D721Med (cell line): ENCODE data around the gene SLC6A6.
A peak's percentile ranks its signal among the peaks of the same experiment; 100 is the strongest.

Experiments
- DNase-seq: peaks from one replicate; pipeline ENCODE4 v3.0.0; 2011; ENCODE audit warnings: low spot score; ENCODE audit not compliant: insufficient read length
- FAIRE-seq: peaks from 2 replicates; lab custom pipeline; 2011; peaks lifted over from hg19 to GRCh38; lab: Jason Lieb, UNC
- CTCF ChIP-seq: IDR thresholded peaks from 2 replicates; pipeline ENCODE4 v1.5.1; 2012; ENCODE audit warnings: mild to moderate bottlenecking, control low read depth; ENCODE audit not compliant: insufficient read depth; ENCODE audit errors: missing control alignments

SLC6A6 gene

GRCh38 chr3:14464141-14464465 lies 61.7 kb downstream of the SLC6A6 start:
- no peak for FAIRE-seq
- no peak for DNase-seq
- TF ChIP-seq CTCF: no peak

- no peak for TF ChIP-seq CTCF
- FAIRE-seq: no peak
- no peak for DNase-seq
These were observed 62.1 kb downstream of the SLC6A6 start for GRCh38 chr3:14464521-14464920.

GRCh38 chr3:14465425-14465824 lies 63.0 kb downstream of the SLC6A6 start:
- TF ChIP-seq CTCF: no peak
- FAIRE-seq (no peak), DNase-seq (no peak)

- no peak for DNase-seq
- TF ChIP-seq CTCF: no peak
- no peak for FAIRE-seq
These were observed 63.9 kb downstream of the SLC6A6 start for GRCh38 chr3:14466179-14466903.

GRCh38 chr3:14467814-14468620 lies 65.6 kb downstream of the SLC6A6 start:
- no peak for FAIRE-seq
- TF ChIP-seq CTCF: peak; percentile 78
- DNase-seq: peak; percentile 75

GRCh38 chr3:14468621-14468981 lies 66.2 kb downstream of the SLC6A6 start:
- FAIRE-seq: no peak
- DNase-seq: no peak
- no peak for TF ChIP-seq CTCF

- no peak for FAIRE-seq
These were observed 68.1 kb downstream of the SLC6A6 start for GRCh38 chr3:14470461-14470860.

More at GRCh38 chr3:14470461-14470860, 68.1 kb downstream of the SLC6A6 start:
- no peak for TF ChIP-seq CTCF
- DNase-seq: no peak
